ENCODE data around the gene PDLIM5.
"Not testable (repeated sequence)": the region's sequence is repeated elsewhere in the genome, so short reads cannot be mapped to it uniquely, and the experiment has no call there.

Gene PDLIM5

DNA sequence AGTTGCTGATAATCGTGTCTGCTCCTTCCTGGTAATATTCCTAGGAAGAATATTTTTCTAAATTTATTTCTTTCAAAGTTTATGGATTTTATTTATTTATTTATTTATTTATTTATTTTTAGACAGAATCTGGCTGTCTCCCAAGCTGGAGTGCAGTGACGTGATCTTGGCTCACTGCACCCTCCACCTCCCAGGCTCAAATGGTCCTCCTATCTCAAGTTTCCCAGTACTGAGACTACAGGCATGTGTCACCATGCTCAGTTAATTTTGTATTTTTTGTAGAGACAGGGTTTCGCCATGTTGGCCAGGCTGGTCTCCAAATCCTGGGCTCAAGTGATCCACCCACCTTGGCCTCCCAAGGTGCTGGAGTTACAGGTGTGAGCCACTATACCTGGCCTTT lies 48.9 kb downstream of the PDLIM5 start:
- no peak for DNase-seq

DNA sequence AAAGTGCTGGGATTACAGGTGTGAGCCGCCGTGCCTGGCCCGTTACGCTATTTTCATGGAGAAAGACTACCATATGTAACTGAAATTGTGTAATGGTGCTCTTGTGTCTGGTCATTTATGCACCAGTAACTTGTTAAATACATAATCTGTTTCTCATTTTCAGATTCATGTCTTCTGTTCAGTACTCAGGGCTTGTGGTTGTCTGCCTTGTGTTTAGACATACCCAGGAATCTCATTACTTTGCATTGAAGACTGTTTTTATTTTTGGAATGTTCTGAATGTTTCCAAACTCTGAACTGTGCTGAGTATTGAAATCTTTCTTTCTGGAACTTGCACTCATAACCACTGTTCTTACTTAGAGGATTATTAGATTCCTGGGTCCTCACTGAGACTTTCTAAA lies 52.8 kb downstream of the PDLIM5 start:
- no peak for DNase-seq

DNA sequence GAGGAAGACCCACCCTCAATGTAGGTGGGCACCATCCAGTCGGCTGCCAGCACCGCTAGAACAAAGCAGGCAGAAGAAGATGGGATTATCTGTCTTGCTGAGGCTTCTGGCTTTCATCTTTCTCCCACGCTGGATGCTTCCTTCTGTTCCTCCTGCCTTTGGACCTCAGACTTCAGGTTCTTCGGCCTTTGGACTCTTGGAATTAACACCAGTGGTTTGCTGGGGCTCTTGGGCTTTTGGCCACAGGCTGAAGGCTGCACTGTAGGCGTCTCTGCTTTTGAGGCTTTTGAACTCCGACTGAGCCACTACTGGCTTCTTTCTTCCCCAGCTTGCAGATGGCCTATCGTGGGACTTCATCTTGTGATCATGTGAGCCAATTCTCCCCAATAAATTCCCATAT lies 55.1 kb downstream of the PDLIM5 start:
- no peak for DNase-seq

DNA sequence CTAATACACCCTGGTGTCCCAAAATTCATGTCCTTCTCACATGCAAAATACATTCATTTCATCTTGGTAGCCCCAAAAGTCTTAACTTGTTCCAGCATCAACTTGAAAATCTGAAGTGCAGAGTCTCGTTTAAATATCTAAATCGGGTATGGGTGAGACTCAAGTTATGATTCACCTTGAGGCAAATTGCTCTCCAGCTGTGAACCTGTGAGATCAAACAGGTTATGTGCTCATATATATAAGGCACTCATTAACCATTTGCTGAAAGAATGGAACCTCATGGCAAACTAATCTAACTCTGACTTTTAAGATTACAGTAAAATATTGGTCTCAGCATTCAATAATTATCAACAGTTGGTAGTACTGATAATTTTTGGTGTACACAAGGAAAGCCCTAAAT lies 55.5 kb downstream of the PDLIM5 start:
- DNase-seq, result no peak

DNA sequence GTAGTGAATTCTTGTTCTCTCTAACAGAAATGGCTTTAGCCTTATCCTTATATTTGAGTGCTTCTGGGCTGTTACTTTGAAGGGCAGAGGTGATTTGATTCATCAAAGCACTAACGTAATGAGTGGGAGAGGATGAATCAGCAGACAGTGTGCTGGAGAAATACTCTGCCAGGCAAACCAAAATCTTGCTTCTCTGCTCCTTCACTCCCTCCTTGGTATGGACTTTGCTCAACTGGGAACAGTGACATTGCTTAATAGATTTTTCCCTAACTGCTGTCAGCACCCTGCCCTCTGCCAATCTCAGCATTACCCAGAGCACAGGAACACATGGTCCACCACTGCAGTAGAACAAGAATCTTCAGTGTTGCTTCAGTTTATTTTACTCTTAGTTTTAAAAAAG lies 56.0 kb downstream of the PDLIM5 start:
- DNase-seq, result no peak

DNA sequence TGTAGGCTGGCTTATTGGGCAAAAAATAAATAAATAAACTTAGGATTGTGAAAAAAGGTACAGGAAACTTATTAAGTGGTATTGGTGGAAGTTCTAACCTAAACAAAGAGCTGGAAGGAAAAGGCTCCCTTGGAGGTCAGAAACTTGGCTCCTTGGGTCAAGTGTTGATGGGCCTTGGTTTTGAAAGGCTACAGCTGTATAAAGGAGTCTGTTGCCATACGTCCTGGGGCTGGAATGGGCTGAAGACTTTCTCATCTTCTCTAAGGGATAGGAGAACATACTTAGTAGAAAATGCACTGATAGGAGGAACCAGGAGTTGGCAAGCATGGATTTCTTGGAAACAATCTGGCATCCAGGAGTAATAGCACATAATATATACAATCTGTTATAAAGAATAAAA lies 56.6 kb downstream of the PDLIM5 start:
- no peak for DNase-seq

DNA sequence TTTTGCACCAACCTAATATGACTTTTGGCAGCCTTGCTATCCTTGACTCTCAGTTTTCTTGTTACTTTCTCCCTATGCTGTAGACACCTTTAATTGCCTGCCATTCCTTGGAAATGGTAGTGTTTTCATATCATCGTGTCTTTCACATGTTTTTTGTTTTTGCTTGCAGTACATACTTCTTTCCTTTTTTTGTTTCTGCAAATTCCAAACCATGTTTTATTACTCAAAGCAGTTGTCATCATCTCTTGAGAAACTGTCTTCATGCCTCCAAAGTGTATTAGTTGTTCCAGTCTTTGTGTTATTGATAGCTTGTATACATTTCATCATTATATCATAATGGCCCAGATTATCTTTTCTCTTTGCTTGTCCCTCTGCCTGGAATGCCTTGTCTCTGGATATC lies 57.1 kb downstream of the PDLIM5 start:
- no peak for DNase-seq

DNA sequence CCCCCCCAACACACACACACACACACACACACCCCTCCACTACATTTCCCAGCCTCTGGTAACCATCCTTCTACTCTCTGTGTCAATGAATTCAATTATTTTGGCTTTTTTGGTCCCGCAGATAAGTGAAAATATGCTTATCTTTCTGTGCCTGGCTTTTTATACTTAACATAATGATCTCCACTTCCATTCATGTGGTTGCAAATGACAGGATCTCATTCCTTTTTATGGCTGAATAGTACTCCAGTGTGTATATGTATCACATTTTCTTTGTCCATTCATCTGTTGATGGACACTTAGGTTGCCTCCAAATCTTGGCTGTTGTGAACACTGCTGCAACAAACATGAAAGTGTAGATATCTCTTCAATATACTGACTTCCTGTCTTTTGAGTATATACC lies 59.8 kb downstream of the PDLIM5 start:
- no peak for DNase-seq

DNA sequence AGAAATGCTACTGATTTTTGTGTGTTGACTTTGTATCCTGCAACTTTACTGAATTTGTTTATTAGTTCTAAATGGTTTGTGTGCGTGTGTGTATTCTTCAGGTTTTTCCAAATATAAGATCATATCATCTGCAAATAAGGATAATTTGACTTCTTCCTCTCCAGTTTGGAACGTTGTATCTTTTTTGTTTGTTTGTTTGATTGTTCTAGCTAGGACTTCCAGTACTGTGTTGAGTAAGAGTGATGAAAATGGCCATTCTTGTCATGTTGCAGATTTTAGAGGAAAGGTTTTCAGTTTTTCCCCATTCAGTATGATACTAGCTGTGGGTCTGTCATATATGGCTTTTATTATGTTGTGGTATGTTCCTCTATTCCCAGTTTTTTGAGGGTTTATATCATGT lies 61.8 kb downstream of the PDLIM5 start:
- not testable (repeated sequence) for DNase-seq

DNA sequence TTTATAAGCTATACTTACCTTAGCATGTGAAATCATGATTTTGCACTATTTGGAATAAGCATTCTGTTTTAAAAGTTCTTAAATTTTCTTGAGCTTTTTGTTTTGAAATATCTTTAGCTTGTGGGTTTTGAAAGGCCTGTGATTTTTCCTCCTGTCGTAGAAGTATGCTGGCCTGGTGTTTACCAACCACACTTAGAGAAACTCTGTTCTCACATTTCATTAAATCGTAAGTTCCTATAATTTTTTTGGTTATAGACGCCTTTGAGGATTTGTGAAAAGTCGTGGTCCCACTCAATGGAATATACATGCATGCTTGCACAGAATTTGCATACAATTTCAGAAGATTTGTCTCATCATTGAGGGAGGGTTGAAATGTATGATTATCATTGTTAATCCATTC lies 63.6 kb downstream of the PDLIM5 start:
- no peak for DNase-seq

DNA sequence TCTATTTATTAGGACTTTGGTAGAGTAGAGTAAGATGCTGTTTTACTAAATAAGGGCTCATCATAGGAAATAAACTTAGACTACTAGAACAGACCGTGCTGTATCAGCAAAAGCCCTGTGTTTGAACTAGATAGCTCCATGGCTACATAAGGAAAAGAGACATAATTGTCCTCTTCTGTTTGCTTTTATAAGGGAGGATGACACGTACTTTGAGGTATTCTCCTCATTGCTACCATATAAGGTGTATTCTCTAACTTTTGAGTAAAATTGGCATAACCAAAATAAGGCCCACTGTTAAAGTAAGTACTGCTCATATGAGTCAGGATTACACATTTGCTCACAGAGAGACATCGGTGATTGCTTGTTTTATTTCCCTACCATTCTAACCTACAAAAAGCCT lies 64.3 kb downstream of the PDLIM5 start:
- DNase-seq, result no peak

DNA sequence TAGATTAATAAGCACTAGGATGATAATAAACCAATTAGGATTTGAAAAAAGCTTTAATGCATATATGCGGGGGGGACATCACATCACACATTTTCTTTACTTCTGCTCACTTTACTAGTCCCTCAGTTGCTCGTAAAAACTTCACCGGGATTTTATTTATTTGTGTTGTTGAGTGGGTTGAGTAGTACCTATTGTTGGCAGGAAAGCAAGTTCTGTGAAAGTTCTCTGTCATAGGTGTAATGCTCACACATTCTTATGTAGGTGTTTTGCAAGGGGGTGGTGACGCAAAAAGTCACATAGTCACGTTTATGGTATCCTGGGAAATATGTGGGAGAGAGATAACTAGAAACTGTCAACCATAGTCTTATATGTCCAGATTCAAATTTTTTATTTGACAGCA lies 65.3 kb downstream of the PDLIM5 start:
- no peak for DNase-seq

DNA sequence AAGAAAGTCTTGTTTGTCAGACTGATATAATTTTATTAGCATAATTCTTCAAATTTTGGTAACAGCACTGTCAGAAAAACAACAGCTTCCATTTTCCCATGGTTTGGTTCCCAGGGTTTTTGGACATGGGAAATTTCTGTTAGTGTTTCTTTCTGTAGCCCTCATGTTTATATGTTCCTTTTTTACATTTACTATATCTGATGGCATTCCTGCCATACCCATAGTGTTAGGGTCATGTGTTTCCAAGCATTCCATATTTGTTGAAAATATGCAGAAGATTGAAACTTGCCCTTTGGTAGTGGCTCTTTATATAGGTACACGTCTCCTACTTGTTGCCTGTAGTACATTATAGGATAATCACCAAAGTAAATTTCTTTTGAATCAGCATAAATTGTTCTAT lies 65.8 kb downstream of the PDLIM5 start:
- no peak for DNase-seq

DNA sequence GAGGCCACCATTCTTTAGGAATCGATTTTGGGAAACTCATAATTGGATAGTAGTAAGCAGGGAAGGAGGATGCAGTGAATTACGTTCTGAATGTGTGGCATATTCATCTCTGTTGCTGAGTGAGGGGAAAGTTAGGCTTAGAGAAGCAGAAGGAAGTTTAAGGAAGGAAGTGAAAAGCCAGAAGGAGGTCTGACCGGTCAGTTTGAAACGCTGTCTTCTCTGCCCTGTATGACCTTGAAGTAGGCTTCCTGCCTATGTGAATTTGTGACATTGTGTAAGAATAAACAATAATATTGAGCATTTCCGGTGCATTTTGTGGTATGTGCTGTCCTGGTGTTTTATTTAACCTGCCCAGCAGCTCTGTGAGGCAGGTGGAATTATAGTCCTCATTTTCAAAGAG lies 67.3 kb downstream of the PDLIM5 start:
- DNase-seq, result no peak

DNA sequence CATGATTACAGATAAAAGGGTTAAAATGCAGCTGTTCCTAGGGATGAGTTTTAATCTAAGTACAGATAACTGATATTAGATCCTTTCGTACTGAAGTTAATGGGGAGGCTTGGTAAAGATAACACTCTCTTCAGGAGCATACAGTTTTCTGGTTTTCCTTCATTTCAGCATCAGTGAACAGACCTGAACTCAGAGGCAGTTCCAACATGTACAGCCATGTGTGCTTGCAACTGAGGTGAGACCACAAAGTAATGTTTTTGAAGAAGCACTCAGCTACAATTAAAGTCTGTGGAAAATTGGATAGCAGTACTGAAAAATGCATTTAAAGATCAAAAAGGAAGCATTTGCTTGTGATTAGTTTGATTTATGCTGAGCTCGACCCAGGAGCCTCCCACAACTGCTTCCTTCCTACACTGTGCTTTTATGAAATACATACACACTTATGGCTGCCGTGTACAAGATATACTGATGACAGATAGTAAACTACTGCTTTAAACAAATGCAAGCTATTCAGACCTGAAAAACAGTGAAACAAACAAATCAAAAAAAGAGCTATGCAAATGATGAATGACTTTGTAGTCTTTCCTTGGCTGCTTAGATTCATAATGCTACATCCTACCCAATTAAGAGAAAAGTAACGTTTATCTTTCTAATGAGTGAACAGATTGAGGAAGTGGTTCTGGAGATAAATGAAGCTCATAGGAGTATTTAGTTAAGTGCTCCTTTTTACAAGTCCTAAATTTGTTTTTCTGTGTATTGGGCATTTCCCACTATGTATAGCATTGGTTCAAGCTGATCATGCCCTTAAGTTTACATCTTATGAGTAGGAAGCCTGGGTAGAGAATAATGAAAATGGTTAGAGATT lies 68.4 kb downstream of the PDLIM5 start:
- no peak for DNase-seq

DNA sequence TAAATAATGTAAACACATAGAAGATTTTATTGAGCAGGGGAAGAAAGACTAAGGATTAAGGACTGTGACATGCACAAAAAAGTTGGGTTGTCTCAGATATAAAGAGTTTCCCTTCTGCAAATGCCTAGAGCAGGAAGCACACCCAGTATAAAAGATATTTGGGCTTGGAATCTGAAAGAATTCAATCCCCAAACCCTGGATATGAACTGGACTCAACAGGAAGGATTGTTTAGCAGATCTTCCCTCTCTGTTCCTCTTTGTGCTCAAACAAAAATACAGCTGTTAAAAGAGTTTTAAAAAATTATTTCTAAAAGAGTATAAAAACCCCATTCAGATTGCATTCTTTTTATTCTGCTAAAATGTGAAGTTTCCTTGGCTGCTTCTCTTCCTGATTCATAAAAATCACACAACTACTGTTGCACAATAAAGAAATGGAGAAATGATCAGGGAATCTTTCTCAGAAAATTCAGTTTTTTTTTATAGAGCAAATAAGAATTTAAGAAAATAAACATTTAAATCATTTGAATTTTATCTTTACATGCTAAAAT lies 71.4 kb downstream of the PDLIM5 start:
- no peak for DNase-seq

DNA sequence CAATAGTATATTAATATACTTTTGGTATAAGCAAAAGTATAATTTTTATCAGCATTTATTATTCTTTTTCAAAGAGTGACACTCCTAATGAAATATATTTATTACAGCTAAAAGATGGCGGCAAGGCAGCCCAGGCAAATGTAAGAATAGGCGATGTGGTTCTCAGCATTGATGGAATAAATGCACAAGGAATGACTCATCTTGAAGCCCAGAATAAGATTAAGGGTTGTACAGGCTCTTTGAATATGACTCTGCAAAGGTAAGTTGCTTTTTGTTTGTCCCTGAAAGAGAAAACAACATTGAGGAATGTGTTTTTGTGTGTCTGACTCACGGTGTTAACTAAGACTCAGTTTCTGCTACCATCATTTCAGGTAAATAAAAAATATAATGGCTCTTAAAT lies 71.9 kb downstream of the PDLIM5 start:
- DNase-seq, result no peak

DNA sequence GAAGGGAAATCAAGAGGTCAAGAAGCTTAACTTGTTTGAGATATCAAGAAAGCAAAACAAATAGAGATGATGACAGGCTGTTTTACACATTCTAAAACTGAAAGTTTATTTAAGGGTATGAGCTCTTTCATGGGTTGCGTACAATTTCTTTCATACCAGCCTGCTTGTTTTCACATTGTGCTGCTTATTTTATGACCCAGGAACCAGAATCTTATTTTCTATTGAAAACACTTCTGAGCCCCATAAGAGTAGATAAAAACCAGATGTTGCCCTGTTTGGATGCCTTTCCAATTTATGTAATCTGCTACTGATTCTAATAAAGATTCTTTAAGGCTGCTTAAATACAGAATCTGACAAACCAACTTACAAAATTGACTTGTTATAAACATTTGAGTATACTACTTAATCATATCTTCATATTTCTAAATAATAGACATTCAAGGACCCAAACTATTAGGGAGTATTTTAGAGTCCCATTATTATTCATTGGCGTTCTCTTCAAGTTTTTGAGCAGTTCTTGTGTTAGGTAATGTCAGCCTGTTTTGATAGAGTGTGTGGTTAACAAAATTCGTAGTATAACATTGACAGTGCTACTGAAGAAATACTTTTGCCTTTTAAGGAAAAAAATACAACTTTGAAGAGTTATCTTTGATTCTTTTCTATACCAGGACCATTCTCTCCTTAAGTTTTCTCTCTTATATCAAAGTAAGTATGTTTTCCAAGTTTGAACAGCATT lies 74.4 kb downstream of the PDLIM5 start:
- DNase-seq, result no peak

DNA sequence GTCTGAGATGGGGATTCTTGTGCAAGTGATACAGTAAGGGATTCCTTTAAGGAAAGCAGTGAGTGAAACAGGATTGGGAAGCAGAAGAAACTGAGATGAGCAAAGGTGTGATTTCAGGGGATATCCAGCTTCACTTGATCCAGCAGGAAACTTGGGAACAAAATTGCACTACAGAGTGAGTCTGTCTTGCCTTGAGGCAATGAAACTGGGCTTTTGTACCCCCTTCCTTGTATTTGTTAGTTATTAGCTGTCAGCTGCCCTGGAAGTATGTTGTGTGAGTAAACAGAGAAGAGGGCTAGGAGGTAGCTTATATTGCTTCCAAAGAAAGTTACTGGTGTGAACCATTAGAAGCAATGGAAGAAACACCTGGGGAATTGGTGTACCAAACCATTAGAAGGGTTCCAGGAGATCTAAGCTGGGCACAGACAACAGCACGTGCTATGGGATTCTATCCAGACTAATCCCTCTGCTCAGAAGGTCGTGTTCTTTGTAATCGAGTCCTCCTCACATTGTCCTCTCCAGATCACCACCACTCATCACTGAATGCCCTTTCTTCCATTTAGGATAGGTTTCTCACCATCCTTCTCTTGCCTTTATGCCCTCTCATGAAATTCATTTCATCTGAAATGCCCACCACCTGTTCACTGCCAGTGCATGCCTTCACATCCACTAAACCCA lies 76.0 kb downstream of the PDLIM5 start:
- no peak for DNase-seq

DNA sequence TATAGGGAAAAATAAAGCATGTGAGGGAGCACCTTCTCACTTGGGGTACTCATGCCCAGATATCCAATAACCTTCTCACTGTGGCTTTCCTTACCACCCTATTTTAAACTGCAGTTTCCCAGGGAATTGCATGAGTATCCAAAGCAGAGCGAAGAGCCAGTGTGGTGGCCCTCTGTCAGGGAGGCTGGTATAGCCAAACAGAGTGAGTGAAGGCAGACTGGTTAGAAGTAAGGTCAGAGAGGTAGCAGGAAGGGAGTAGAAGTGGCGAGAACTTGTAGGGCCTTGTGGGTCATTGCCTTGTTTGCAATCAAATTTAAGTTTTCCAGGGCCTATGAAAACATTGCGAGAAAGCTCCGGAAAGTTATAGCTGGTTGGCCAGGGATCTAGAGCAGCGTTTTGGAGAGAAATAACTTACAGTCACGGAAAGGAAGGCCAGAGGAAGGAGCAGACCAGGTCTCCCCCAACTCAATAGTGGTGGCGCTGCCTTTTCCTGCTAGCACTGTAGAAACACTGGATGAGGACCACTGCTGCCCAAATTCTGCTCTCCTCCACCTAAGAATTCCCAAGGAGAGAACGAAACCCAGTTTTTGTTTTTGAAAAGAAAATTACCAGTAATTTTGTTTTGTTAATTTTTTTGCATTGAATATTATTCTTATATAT lies 77.2 kb downstream of the PDLIM5 start:
- DNase-seq, result no peak

DNA sequence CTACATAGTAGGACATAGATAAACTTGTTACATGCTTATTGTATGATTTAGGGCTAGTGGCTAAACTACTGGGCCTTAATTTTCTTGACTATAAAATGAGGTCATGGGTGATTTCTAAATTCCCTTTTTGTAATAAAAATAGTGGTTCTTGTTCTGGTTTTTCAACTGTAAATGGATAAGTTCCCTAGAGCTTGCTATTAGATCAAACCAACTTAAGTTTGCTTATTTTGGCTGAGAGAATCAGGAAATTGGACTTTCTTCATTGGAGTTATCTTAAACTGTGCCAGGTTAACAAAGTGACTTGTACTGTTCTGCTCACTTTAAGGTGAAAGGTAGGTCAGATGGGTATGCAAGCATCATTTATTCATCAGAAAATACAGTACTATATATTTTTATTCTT lies 78.3 kb downstream of the PDLIM5 start:
- DNase-seq, result no peak

DNA sequence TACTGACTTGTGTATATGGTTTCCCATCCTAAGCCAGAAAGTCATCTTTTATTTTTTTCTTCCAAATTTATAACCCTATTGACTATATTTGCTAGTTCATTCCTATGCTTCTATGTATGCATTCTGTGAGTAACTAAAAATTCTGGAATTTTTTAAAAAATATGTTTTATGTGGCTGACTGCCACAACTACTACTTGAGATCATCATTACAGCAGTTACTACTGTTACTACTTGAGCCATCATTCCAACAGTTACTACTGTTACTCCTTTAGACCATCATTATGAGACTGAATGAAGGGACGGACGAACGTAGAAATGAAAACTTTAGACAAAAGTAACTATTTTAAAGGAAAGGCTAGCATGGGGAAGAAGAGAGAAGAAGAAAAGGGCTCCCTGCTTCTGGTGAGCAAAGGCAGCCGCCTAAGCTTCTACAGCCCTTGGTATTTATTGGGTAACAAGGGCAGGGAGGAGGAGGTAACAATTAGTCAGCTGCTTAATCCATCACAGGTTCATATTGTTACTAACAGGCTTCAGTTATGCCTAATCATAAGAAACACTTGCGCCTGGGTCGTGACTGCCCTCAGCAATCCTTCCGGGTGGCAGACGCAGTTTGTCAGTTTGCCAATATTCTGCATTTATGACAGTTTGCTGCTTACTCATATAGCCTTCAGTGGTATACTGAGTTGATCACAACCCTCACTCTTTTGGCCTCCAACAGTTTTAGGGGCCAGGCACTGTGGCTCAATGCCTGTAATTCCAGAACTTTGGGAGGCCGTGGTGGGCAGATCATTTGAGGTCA lies 80.4 kb downstream of the PDLIM5 start:
- no peak for DNase-seq

Measured in CD4-positive, alpha-beta T cell treated with Interleukin-4 for 1 hour (primary cell).